H1 (cell line): ENCODE data around the gene KLK1. TPM values are rescaled to one million over a fixed set of nuclear protein-coding genes. Genes with fewer than 3 reads are reported as not detected.

Experiments used
- CTCF ChIA-PET: fragments of 300-600 bp; sonication (Branson Sonifier 250); formaldehyde crosslinking; loops from one replicate; lab custom pipeline; 2021; ENCODE audit not compliant: partially characterized antibody; lab: Charles Lee
- POLR2A ChIA-PET: fragments of 300-600 bp; sonication (Branson Sonifier 250); formaldehyde crosslinking; loops from one replicate; lab custom pipeline; 2021; ENCODE audit warnings: inconsistent platforms; ENCODE audit not compliant: partially characterized antibody; lab: Charles Lee
- DNase-seq, 2 experiments: peaks; one replicate each; pipeline versions ENCODE4 v3.0.0 to v3.0.0-alpha.2; 2010 to 2022; ENCODE audit warnings: low spot score in 2 of 2, low read depth in 1 of 2, mixed read lengths in 1 of 2
- FAIRE-seq: peaks from 2 replicates; lab custom pipeline; 2011; peaks lifted over from hg19 to GRCh38; lab: Jason Lieb, UNC
- H2AFZ ChIP-seq: 2 replicates; pipeline ENCODE4 v1.8.1; 2012; ENCODE audit warnings: low read length, inconsistent platforms
- H2AK5ac ChIP-seq: 2 replicates; pipeline ENCODE4 v1.6.1; 2013; ENCODE audit warnings: low read depth, low read length
- H2BK120ac ChIP-seq: replicated peaks from 2 replicates; pipeline ENCODE3; 2013; ENCODE audit warnings: low read depth, low read length, inconsistent platforms
- H2BK12ac ChIP-seq: 2 replicates; pipeline ENCODE4 v1.6.1; 2013; ENCODE audit warnings: low read depth, low read length
- H2BK15ac ChIP-seq: 2 replicates; pipeline ENCODE4 v1.6.1; 2013; ENCODE audit warnings: low read length
- H2BK20ac ChIP-seq: 2 replicates; pipeline ENCODE4 v1.6.1; 2013; ENCODE audit warnings: low read length
- H2BK5ac ChIP-seq: 2 replicates; pipeline ENCODE4 v1.6.1; 2013; ENCODE audit warnings: low read depth, low read length
- H3K14ac ChIP-seq: 2 replicates; pipeline ENCODE4 v1.6.1; 2013; ENCODE audit warnings: inconsistent platforms; ENCODE audit not compliant: insufficient read length
- H3K18ac ChIP-seq: 2 replicates; pipeline ENCODE4 v1.6.1; 2013; ENCODE audit warnings: low read length; ENCODE audit errors: extremely low read depth
- H3K23ac ChIP-seq: 2 replicates; pipeline ENCODE4 v1.6.1; 2013; ENCODE audit warnings: inconsistent platforms; ENCODE audit not compliant: insufficient read length
- H3K23me2 ChIP-seq: 2 replicates; pipeline ENCODE4 v1.6.1; 2013; ENCODE audit warnings: low read depth, low read length
- H3K27ac ChIP-seq: 2 replicates; pipeline ENCODE4 v1.6.1; 2011; ENCODE audit warnings: low read depth, low read length, inconsistent platforms
- H3K27me3 ChIP-seq, 4 experiments: replicated peaks in 1 of 4; 1 replicate in 1 of 4; 2 replicates in 3 of 4; pipeline versions ENCODE4 v1.6.1 to v1.8.1; 2011 to 2013; ENCODE audit warnings: low read length in 3 of 4, mild to moderate bottlenecking in 3 of 4, inconsistent platforms in 2 of 4, mixed read lengths in 2 of 4, moderate library complexity in 1 of 4; ENCODE audit not compliant: control insufficient read depth in 3 of 4, insufficient read depth in 3 of 4; ENCODE audit errors: extremely low read depth in 1 of 4
- H3K36me3 ChIP-seq, 4 experiments: 2 replicates each; pipeline versions ENCODE4 v1.6.1 to v1.8.1; 2011 to 2013; ENCODE audit warnings: mild to moderate bottlenecking in 4 of 4, low read length in 3 of 4, moderate library complexity in 2 of 4, control low read depth in 1 of 4, inconsistent platforms in 1 of 4; ENCODE audit not compliant: insufficient read depth in 4 of 4, control insufficient read depth in 2 of 4
- H3K4ac ChIP-seq: replicated peaks from 2 replicates; pipeline ENCODE3; 2013; ENCODE audit warnings: low read length, low read depth, mixed read lengths, inconsistent platforms; ENCODE audit not compliant: insufficient read length
- H3K4me1 ChIP-seq, 4 experiments: replicated peaks in 1 of 4; 1 replicate in 1 of 4; 2 replicates in 3 of 4; pipeline versions ENCODE4 v1.6.1 to v1.8.1; 2011 to 2013; ENCODE audit warnings: low read length in 3 of 4, inconsistent platforms in 2 of 4, mixed read lengths in 1 of 4; ENCODE audit not compliant: insufficient read depth in 4 of 4, control insufficient read depth in 3 of 4
- H3K4me2 ChIP-seq, 2 experiments: 2 replicates each; pipeline versions ENCODE4 v1.6.1 to v1.8.1; 2011 to 2013; ENCODE audit warnings: low read depth in 2 of 2, low read length in 2 of 2, control low read depth in 1 of 2, inconsistent platforms in 1 of 2, mild to moderate bottlenecking in 1 of 2; ENCODE audit not compliant: insufficient read depth in 1 of 2
- H3K4me3 ChIP-seq, 4 experiments: fragments of 200-600, 300-600 bp in 1 of 4; sonication (generic), shearing (Covaris generic), sonication (Bioruptor Twin) in 1 of 4; 2 replicates each; pipeline versions ENCODE4 v1.5.1 to v1.8.1; 2011 to 2016; ENCODE audit warnings: low read length in 4 of 4, low read depth in 3 of 4, control low read depth in 2 of 4, inconsistent platforms in 2 of 4, mild to moderate bottlenecking in 2 of 4, mixed read lengths in 1 of 4, moderate library complexity in 1 of 4; ENCODE audit not compliant: insufficient read depth in 2 of 4; ENCODE audit errors: extremely low read depth in 1 of 4
- H3K56ac ChIP-seq: replicated peaks from 2 replicates; pipeline ENCODE3; 2013; ENCODE audit warnings: low read depth, mild to moderate bottlenecking, mixed read lengths, low read length, inconsistent platforms; ENCODE audit not compliant: insufficient read length
- H3K79me1 ChIP-seq: 2 replicates; pipeline ENCODE4 v1.6.1; 2013; ENCODE audit warnings: low read depth, low read length, control low read depth
- H3K79me2 ChIP-seq, 2 experiments: 2 replicates each; pipeline versions ENCODE4 v1.6.1 to v1.8.1; 2012 to 2013; ENCODE audit warnings: low read length in 2 of 2, mild to moderate bottlenecking in 2 of 2, inconsistent platforms in 1 of 2; ENCODE audit not compliant: insufficient read depth in 2 of 2, control insufficient read depth in 1 of 2
- H3K9ac ChIP-seq, 4 experiments: replicated peaks in 1 of 4; 1 replicate in 1 of 4; 2 replicates in 3 of 4; pipeline versions ENCODE4 v1.6.1 to v1.8.1; 2011 to 2013; ENCODE audit warnings: low read depth in 3 of 4, low read length in 3 of 4, control low read depth in 2 of 4, mild to moderate bottlenecking in 2 of 4, moderate library complexity in 2 of 4, inconsistent platforms in 1 of 4; ENCODE audit errors: extremely low read depth in 1 of 4
- H3K9me3 ChIP-seq, 2 experiments: 2 replicates each; pipeline versions ENCODE4 v1.6.1 to v1.8.1; 2012 to 2013; ENCODE audit warnings: mild to moderate bottlenecking in 2 of 2, moderate library complexity in 2 of 2, control low read depth in 1 of 2, inconsistent platforms in 1 of 2, low read depth in 1 of 2, low read length in 1 of 2, mixed read lengths in 1 of 2; ENCODE audit not compliant: insufficient read depth in 2 of 2
- H4K20me1 ChIP-seq, 2 experiments: replicated peaks in 1 of 2; 2 replicates each; pipeline versions ENCODE3 to v1.8.1; 2011 to 2013; ENCODE audit warnings: inconsistent platforms in 2 of 2, low read length in 2 of 2, mild to moderate bottlenecking in 1 of 2; ENCODE audit not compliant: insufficient read depth in 2 of 2, control insufficient read depth in 1 of 2
- H4K5ac ChIP-seq: 2 replicates; pipeline ENCODE4 v1.6.1; 2013; ENCODE audit warnings: low read length, low read depth, mixed read lengths, inconsistent platforms; ENCODE audit not compliant: insufficient read length
- H4K8ac ChIP-seq: 2 replicates; pipeline ENCODE4 v1.8.0; 2013; ENCODE audit warnings: mild to moderate bottlenecking, moderate library complexity, low read length, inconsistent platforms; ENCODE audit not compliant: insufficient read depth; ENCODE audit errors: extremely low read depth
- H4K91ac ChIP-seq: replicated peaks from 2 replicates; pipeline ENCODE3; 2013; ENCODE audit warnings: low read length, mixed read lengths, inconsistent platforms; ENCODE audit not compliant: insufficient read length
- CBX8 ChIP-seq: fragments of 300-800, 300-1000 bp; sonication (generic); IDR thresholded peaks from 2 replicates; pipeline ENCODE4 v1.7.1; 2016; ENCODE audit warnings: low read depth, low read length, borderline replicate concordance
- CREB1 ChIP-seq: IDR thresholded peaks from 2 replicates; pipeline ENCODE4 v1.6.1; 2012; ENCODE audit warnings: inconsistent platforms
- WGBS, 2 experiments: shearing (Covaris generic) in 1 of 2; methylation state at CpG; one replicate each; pipeline versions ENCODE4 v1.1.6 to v1.1.7; 2013 to 2015; ENCODE audit warnings: low lambda C conversion rate in 2 of 2, mixed read lengths in 2 of 2, inconsistent platforms in 1 of 2, low coverage in 1 of 2, missing lambda C conversion rate in 1 of 2; ENCODE audit not compliant: insufficient replicate concordance in 2 of 2, insufficient coverage in 1 of 2, insufficient read length in 1 of 2; ENCODE audit errors: extremely low coverage in 1 of 2, missing lambda C conversion rate in 1 of 2; 5-methylcytosine and 5-hydroxymethylcytosine counted together
- polyA plus RNA-seq, 7 experiments: library from polyadenylated mRNA; depleted of rRNA in 3 of 7; stranded (reverse) in 5 of 7; unstranded in 2 of 7; fragments of >200 nt in 5 of 7; fragments of 200-250 nt in 2 of 7; gene quantifications; 1 replicate in 5 of 7; 2 replicates in 1 of 7; 4 replicates in 1 of 7; pipeline versions ENCODE4 v1.2.1 to v1.2.3, GENCODE V29; 2011 to 2013; ENCODE audit warnings: missing spikeins in 2 of 7, mixed read lengths in 2 of 7
- total RNA-seq: library from RNA; stranded (reverse); fragmentation: NEBNext Ultra II Directional; extraction: Animal tissue kit (Norgen Biotek cat#: 25700); gene quantifications from 2 replicates; pipeline ENCODE4 v1.2.1, GENCODE V29; 2021
- TF ChIP-seq, protein P1 (sequence below), 3 experiments: IDR thresholded peaks; 1 replicate in 2 of 3; 2 replicates in 1 of 3; pipeline versions ENCODE4 v1.5.1 to v1.6.1; 2011; ENCODE audit warnings: low read length in 3 of 3, mild to moderate bottlenecking in 3 of 3, inconsistent platforms in 2 of 3, low read depth in 1 of 3, moderate library complexity in 1 of 3; ENCODE audit not compliant: insufficient read depth in 1 of 3; ENCODE audit errors: control extremely low read depth in 1 of 3

The KLK1 gene
- total and polyA plus RNA-seq, 2 of the 8 experiments (the other 6 are each of a cell fraction or from before 2014, with no cell fraction given) = 3.4 to 4.0 TPM

- no peak overlapping the region for H2BK12ac ChIP-seq
- ChIA-PET CTCF (interaction anchor here (0.6 to 2.1 kb wide), 5 partner anchors 11 to 608 kb away, joined by 3 to 7 read pairs (median 3); partner anchors contain the start of gene KLK15), POLR2A (interaction anchor here (0.6 to 1.1 kb wide), 2 partner anchors 46 to 71 kb away, joined by 3 read pairs; no protein-coding TSS in a partner anchor)
- no peak overlapping the region for H3K23ac ChIP-seq
- no peak overlapping the region for H4K91ac ChIP-seq
- no peaks in the 10 kb centered on the region for H4K20me1 ChIP-seq
- no peak overlapping the region for H2AK5ac ChIP-seq
- no peak overlapping the region for H2AFZ ChIP-seq
- no peak overlapping the region for H3K9ac ChIP-seq
- no peaks in the 10 kb centered on the region for H3K4me1 ChIP-seq
- DNase-seq (no peak), FAIRE-seq (no peak)
- no peak overlapping the region for H2BK15ac ChIP-seq
- H3K27ac ChIP-seq = no peak overlapping the region
- TF ChIP-seq CREB1 = no peak
- TF ChIP-seq CBX8 = no peak
- TF ChIP-seq, protein P1, sequence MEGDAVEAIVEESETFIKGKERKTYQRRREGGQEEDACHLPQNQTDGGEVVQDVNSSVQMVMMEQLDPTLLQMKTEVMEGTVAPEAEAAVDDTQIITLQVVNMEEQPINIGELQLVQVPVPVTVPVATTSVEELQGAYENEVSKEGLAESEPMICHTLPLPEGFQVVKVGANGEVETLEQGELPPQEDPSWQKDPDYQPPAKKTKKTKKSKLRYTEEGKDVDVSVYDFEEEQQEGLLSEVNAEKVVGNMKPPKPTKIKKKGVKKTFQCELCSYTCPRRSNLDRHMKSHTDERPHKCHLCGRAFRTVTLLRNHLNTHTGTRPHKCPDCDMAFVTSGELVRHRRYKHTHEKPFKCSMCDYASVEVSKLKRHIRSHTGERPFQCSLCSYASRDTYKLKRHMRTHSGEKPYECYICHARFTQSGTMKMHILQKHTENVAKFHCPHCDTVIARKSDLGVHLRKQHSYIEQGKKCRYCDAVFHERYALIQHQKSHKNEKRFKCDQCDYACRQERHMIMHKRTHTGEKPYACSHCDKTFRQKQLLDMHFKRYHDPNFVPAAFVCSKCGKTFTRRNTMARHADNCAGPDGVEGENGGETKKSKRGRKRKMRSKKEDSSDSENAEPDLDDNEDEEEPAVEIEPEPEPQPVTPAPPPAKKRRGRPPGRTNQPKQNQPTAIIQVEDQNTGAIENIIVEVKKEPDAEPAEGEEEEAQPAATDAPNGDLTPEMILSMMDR (IDR thresholded peaks at IDR 0.05; ENCODE audit: control extremely low read depth in 1 of 3, insufficient read depth in 1 of 3, low read depth in 1 of 3, low read length in 3 of 3) = no peak
- H3K56ac ChIP-seq = no peak overlapping the region
- no peak overlapping the region for H3K4ac ChIP-seq
- H2BK5ac ChIP-seq = no peak overlapping the region
- H3K36me3 ChIP-seq = no peaks in the 10 kb centered on the region
- H4K5ac ChIP-seq = no peak overlapping the region
- H3K23me2 ChIP-seq = no peaks in the 10 kb centered on the region
- 0 out of 4 replicates have a peak, but pooled peaks cover 0 to 4% of the 10 kb centered on the region in 2 experiments for H3K9me3 ChIP-seq
- no peak overlapping the region for H2BK20ac ChIP-seq
- no peaks in the 10 kb centered on the region; a peak in 1 of 7 replicates for H3K27me3 ChIP-seq
- H3K79me2 ChIP-seq = no peaks in the 10 kb centered on the region
- 81% methylated on average over 7 of the region's 7 CpGs; no CpG with 5 or more reads in 1 of the 2 experiments for WGBS, 2 experiments
- no peak overlapping the region for H3K4me2 ChIP-seq
- no peaks in the 10 kb centered on the region for H3K79me1 ChIP-seq
- H3K14ac ChIP-seq = no peak overlapping the region
- no peak overlapping the region for H3K18ac ChIP-seq
- no peak overlapping the region for H3K4me3 ChIP-seq
- H4K8ac ChIP-seq = no peak overlapping the region
- no peak overlapping the region for H2BK120ac ChIP-seq
Observed at GRCh38 chr19:50843701-50844221, 20.2 kb upstream of the KLK1 start.
